GM18519 (cell line): ENCODE results near the gene CRIP2.

ENCODE experiments used
- ATAC-seq: cut with Tn5 transposase; IDR thresholded peaks from one replicate; pipeline ENCODE4 v1.9.1; 2021; ENCODE audit warnings: mild to moderate bottlenecking, moderate library complexity; ENCODE audit not compliant: unreplicated experiment, low FRiP score

CRIP2 gene

GRCh38 chr14:105495990-105496830 is 21.6 kb downstream of the CRIP2 start:
- ATAC-seq = no peak

DNA sequence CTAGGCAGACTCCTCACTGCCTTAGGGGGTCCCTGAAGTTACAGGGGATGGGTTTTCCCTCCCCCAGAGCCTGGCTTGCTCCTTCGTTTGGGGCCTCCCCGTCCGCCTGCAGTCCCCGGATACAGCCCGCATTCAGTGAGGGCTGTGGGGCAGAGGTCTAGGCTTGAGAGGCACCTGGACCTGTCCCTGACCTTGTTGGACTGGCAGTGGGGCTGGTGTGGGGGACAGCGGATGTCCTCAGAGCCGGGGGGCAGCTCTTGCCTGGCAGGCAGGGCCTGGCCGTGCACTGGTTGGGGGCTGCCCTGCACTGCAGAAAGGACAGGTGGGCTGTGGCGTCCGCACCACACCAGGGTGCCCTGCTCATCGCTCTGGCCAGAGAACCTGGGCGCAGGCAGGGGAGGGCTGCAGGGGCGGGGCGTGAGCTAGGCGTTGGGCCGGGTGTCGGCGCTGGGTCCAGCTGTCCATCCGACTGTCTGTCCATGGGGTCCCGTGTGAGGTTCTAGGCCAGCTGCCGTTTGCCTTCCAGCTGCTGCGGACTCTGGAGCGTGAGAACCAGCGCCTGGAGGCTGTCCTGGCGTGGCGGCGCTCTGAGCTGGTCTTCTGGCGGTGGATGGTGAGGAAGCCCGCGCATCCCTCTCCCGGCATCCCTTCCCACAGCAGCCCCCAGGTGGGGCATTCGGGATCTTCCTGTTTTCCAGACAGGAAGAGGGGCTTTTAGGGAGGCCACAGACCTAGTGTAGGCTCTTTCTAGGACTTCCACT is 22.4 kb downstream of the CRIP2 start:
- ATAC-seq = no peak

GRCh38 chr14:105497671-105498429 is 23.2 kb downstream of the CRIP2 start:
- ATAC-seq = no peak

DNA sequence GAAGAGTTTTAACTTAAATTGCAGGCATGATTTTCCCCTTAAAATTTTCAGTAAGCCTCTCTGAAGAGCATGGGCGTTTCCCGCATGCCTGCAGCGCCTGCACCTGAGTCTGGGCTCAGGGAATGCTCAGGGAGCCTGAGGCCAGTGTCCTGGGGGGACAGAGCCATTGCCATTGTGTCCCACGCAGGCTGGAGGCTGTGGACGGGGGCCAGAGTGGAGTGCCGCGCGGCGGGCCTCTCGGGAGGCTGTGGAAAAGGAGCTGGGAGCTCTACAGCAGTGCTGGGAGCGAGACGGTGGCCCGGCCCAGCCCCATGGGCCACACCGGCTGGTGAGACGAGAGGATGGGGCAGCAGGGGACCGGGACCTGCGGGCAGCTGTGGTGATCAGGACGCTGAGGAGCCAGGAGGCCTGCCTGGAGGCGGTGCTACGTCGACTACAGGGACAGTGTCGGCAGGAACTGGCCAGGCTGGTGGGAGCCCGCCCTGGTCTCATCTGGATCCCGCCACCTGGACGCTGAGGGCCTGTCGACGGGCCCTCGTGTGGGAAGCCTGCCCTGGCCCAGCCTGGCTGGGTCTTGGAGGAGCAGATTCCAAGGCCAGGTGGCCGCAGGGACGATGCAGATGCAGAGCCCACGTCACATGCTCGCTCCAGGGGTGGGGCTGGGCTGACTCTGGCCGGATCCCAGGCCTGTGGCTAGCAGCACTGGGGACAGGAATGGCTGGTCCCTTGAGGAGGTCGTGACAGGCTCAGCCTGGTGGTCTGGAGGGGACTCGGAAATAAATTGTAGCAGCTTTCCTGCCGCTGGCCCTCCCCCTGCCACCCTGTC is 24.0 kb downstream of the CRIP2 start:
- ATAC-seq = no peak

- no peak for ATAC-seq
These were observed 24.8 kb downstream of the CRIP2 start for GRCh38 chr14:105499256-105500035.

GRCh38 chr14:105500036-105500725 is 25.6 kb downstream of the CRIP2 start:
- ATAC-seq = no peak

GRCh38 chr14:105500726-105501101 is 26.1 kb downstream of the CRIP2 start:
- no peak for ATAC-seq

DNA sequence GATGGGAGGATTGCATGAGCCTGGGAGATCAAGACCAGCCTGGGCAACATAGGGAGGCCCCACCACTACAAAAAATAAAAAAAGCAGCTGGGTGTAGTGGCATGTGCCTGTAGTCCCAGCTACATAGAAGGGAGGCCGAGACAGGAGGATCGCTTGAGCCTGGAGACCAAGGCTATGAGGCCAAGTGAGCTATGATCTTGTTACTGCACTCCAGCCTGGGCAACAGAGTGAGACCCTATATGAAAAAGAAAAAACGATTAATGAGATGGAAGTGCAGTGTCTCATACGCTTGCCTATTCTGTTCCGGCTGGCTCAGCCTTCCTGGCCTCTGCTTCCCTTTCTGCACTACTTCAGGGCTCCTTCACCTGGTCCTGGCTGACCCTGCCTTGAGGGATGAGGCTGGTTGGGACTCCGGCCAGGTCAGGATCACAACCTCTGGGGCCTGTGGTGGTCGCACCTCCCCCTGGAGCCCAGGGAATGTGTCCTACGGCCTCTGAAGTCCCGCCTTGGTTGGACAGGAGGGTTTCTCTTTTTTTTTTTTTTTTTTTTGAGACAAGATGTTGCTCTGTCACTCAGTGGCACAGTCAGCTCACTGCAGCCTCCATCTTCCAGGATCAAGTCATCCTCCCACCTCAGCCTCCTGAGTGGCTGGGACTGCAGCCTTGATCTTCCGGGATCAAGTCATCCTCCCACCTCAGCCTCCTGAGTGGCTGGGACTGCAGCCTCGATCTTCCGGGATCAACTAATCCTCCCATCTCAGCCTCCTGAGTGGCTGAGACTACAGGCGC is 27.1 kb downstream of the CRIP2 start:
- no peak for ATAC-seq

DNA sequence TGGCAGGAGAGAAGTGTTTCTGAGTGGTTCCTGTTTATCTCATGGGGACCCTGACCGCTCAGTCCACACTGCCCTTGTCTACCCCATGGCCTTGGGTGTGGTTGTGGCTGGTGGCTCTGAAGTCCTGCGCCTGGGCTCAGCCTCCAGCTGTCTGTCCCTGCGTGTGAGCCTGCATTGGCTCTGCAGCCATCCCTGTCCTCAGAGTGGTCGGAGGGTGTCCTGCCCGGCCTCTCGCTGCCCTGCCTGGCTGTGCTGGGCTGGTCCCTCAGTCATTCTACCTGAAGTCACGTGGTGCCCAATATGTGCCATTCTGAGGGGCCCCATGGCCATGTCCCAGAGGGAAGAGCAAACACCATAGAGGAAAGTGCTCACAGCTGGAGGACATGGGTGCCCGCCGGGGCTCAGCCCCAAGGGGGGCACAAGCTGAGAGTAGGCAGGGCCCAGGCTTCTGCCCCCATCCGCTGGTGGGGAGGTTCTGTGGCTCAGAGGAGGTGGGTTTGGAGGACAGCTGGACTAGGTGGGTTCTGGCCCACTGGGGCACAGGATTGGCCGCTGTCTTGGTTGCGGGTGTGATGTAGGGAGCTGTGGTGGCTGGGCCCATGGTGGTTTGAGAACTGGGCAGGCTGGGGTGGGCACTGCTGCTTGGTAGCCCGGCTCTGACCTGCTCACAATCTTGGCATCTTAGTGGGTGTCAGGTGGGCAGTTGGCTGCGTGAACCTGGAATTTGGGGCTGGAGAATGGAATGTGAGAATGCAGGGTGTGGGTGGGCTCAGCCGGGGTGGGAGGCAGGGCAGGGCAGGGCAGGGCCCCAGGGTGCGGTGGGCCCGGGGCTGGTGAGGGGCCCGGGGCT is 28.1 kb downstream of the CRIP2 start:
- ATAC-seq = no peak

- no peak for ATAC-seq
These were observed 28.6 kb downstream of the CRIP2 start for GRCh38 chr14:105503296-105503640.

DNA sequence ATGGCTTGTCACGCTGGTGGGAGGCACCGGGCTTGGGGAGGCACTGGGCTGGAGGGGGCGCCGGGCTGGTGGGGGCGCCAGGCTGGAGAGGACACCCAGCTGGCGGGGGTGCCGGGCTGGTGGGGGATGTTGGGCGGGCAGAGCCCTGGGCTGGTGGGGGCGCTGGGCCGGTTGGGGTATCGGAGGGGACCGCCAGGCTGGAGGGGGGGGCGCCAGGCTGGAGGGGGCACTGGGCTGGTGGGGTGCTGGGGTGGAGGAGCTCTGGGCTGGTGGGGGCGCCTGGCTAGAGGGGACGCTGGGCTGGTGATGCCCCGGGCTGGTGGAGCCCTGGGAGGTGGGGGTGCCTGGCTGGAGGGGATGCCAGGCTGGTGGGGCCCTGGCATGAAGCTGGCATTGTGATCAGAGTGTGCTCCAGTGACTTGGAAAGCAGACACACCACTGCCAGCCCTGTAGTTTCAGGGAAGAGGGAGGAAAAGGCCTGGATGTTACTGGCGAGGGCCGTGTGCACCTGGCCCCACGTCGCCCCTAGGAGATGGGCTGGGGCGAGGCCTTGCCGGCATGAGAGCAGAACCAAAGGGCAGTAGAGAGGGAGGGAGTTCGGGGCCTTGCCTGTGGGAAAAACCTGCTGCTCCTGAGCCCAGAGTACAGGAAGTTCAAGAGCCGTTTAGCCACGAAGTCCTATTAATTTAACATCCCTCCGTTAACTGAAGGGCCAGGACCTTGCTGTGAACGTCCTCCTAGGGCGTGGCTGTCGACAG is 29.5 kb downstream of the CRIP2 start:
- ATAC-seq = no peak

DNA sequence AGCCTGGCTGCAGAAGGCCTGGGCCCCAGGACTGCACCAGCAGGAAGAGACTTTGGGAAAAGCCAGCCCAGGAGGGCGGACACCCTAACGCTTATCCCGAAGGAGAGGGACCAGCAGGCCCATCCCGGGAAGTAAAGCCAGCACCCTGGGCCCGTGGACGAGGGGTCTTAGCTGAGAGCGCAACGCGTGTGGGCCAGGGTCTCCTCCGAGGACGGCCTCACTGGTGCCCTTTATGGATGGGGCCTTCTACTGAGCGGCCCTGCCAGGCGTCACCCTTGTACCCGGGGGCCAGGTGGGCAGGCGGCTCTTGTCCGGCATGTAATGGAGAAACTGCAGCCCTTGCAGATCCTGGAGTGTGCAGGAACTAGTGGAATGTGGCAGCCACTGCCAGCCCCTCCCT is 30.5 kb downstream of the CRIP2 start:
- no peak for ATAC-seq

DNA sequence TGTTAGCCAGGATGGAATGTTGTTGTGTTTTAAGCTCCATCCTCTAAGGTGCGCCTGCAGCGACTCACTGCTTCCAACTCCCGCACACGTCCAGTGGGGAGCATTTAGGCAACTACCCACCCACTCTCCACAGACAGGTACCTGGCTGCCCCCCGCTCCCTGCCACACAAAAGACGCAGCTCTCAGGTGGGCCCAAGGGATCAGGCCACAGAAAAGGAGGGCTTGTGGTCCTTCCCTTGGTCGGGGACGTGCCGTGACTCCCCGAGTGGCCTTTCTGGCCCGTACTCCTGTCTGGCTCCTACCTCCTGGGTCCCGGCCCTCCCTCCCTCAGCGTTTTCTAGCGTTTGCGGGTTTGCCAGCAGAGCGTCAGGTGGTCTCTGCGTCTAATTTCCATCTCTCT is 32.6 kb downstream of the CRIP2 start:
- ATAC-seq = no peak

- ATAC-seq = no peak
These were observed 33.4 kb downstream of the CRIP2 start for GRCh38 chr14:105508069-105508468.

GRCh38 chr14:105508601-105509000 is 34.0 kb downstream of the CRIP2 start:
- ATAC-seq = no peak

GRCh38 chr14:105517096-105517495 is 42.5 kb downstream of the CRIP2 start:
- ATAC-seq = no peak
